Ureter (tissue), 1 donor: ENCODE results near the gene ANKRD12. TPM values are rescaled to one million over a fixed set of nuclear protein-coding genes. Genes with fewer than 3 reads are reported as not detected.
"Not testable (repeated sequence)": the region's sequence is repeated elsewhere in the genome, so short reads cannot be mapped to it uniquely, and the experiment has no call there.

Experiments used
- DNase-seq: peaks from one replicate; pipeline ENCODE4 v3.0.0-alpha.2; 2020; ENCODE audit warnings: low spot score
- total RNA-seq: library from RNA; stranded (reverse); gene quantifications from one replicate; pipeline ENCODE4 v1.2.4, GENCODE V29; 2023
- donor health status: DM: yes; HTN: yes; CAD: no.

The ANKRD12 gene
- total RNA-seq, 1 donor from 2014 or later, result 91.7 TPM

- DNase-seq, result no peak
Observed at GRCh38 chr18:9146224-9146623, 9.6 kb downstream of the ANKRD12 start.

GRCh38 chr18:9147440-9148202, 11.0 kb downstream of the ANKRD12 start:
- no peak for DNase-seq

GRCh38 chr18:9148203-9148552, 11.6 kb downstream of the ANKRD12 start:
- DNase-seq, result no peak

- DNase-seq, result no peak
Observed at GRCh38 chr18:9150121-9150520, 13.5 kb downstream of the ANKRD12 start.

- DNase-seq, result no peak
Observed at GRCh38 chr18:9153256-9153655, 16.7 kb downstream of the ANKRD12 start.

- no peak for DNase-seq
Observed at GRCh38 chr18:9156604-9157249, 20.1 kb downstream of the ANKRD12 start.

- DNase-seq, result no peak
Observed at GRCh38 chr18:9157806-9158205, 21.2 kb downstream of the ANKRD12 start.

GRCh38 chr18:9160014-9160413, 23.4 kb downstream of the ANKRD12 start:
- DNase-seq, result no peak

GRCh38 chr18:9162663-9163062, 26.1 kb downstream of the ANKRD12 start:
- not testable (repeated sequence) for DNase-seq

GRCh38 chr18:9164149-9164548, 27.6 kb downstream of the ANKRD12 start:
- not testable (repeated sequence) for DNase-seq

- not testable (repeated sequence) for DNase-seq
Observed at GRCh38 chr18:9165883-9166282, 29.3 kb downstream of the ANKRD12 start.

- not testable (repeated sequence) for DNase-seq
Observed at GRCh38 chr18:9169515-9169914, 32.9 kb downstream of the ANKRD12 start.

- not testable (repeated sequence) for DNase-seq
Observed at GRCh38 chr18:9171919-9172318, 35.3 kb downstream of the ANKRD12 start.

GRCh38 chr18:9172506-9173127, 36.0 kb downstream of the ANKRD12 start:
- no peak for DNase-seq

- DNase-seq, result no peak
Observed at GRCh38 chr18:9173770-9174233, 37.2 kb downstream of the ANKRD12 start.

GRCh38 chr18:9174302-9174701, 37.7 kb downstream of the ANKRD12 start:
- no peak for DNase-seq

- no peak for DNase-seq
Observed at GRCh38 chr18:9175115-9175514, 38.5 kb downstream of the ANKRD12 start.

GRCh38 chr18:9177031-9177430, 40.5 kb downstream of the ANKRD12 start:
- no peak for DNase-seq

- no peak for DNase-seq
Observed at GRCh38 chr18:9177466-9177865, 40.9 kb downstream of the ANKRD12 start.

- no peak for DNase-seq
Observed at GRCh38 chr18:9178557-9178956, 42.0 kb downstream of the ANKRD12 start.

- DNase-seq, result no peak
Observed at GRCh38 chr18:9181275-9181674, 44.7 kb downstream of the ANKRD12 start.

- DNase-seq, result no peak
Observed at GRCh38 chr18:9182852-9183399, 46.3 kb downstream of the ANKRD12 start.
